ENCODE data around the gene ALCAM.

Gene ALCAM

DNA sequence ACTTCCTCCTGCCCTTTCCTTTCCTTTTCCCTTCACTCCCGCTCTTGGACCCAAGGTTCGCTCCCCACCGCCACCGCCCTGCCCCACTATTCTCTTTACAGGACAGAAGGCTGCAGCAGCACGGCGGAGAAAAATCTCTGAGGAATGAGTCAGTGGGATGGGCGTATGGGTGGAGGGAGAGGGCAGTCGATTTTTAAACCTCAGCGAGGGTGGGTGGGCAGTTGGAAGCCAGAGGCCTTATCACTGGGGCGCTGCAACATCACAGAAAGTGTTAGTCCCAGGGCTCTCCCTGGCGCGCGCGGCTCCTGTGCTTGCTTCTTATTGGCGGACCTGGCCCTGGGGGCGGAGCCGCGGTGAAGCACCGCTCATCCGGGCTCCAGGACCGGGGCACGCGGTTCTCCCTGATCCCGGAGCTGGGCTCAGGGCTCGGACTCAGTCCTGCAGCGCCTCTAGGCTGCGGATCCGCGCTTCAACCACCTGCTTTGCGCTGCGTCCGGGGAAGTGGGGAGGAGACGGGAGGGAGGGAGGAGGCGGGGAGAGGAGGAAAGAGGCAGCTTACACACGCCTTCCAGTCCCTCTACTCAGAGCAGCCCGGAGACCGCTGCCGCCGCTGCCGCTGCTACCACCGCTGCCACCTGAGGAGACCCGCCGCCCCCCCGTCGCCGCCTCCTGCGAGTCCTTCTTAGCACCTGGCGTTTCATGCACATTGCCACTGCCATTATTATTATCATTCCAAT, at the start of gene ALCAM:
TSS of gene ALCAM (plus strand) at position 584 of the 737 bp plus-strand sequence.
- DNase-seq (ENCODE audit: extremely low read depth in 1 of 2, low read depth in 1 of 2), result peak in 1 of 2 donors; percentile 61

DNA sequence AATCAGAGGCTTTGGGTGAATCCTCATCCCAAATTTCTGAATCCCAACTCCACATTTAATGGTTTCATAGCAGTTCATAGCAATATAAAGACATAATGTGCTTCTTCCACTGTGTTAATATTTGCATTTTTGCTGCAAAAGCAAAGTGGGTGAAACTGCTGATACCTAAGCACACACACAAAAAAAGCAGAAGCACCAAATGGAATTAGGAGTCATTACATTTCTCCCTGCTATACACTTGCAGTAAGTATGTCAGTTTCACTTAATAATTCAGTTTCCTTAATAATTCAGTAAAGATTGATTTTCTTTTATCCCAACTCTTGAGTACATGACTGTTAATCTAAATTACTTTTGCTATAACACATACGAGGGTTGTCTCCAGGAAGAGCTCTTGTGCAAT, 48.9 kb upstream of the ALCAM start:
- DNase-seq (ENCODE audit: extremely low read depth in 1 of 2, low read depth in 1 of 2), result no peak

DNA sequence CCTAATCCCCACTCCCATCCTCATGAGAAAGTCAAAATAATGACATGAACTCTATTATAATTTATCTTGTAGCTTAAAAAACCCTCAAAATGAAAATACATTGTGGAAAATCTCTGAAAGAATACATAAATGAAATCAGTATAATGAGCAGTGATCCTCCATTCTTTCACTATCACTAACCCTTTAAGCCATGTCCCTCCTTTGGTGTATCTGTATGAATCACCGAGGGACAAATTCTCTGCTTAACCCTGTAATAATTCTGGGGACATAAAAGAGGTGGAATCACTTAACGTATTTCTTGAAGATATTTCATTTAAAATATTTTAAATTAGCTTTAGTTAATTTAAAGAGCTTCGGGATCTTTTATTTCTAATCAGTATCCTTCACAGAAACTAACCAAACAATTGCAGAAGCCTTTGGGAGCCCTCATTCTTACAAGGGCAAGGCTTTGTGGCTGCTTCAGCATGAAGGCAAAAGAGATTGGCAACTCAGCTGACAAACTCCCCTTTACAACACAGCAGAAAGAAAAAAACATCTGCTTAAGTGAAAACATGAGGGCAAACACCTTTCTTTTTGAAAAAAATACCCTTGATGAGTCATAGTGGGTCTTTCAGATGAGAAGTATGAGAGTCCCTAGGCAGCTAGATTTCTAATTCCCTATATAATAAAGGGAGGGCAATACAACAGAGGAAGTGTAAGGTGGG, 44.0 kb upstream of the ALCAM start:
- no peak for DNase-seq (ENCODE audit: extremely low read depth in 1 of 2, low read depth in 1 of 2)

DNA sequence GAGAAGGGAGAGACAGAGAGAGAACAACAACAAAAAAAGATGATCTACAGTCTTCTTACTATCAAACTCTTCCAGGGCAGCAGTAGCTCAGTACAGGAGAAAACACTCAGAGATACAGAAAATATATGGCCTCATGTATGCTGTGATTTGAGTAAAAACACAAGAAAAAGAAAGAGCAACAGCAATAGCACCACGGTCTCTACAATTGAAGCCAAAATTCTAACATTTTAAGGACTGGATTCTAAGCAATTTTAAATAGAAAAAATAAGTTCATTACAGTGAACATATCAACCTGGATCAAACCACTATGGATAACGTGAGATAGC, 43.5 kb upstream of the ALCAM start:
- DNase-seq (ENCODE audit: extremely low read depth in 1 of 2, low read depth in 1 of 2), result no peak

DNA sequence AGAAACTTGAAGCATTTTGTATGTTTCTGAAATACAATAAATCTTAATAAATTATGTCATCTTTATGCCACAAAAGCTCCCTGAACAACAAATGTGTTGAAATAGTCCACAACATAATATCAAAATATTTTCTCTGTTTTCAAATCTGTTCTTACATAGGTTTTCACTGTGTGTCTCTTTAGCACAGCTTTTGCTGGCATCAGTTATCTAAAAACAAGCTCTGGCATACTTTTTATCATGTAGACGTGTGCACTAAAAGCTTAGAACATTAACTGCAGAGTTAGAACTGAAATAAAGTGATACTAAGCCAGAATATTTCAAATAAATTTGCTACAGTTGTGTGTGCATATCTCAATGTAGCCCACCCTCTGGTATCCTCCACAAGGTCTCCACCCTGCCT, 41.8 kb upstream of the ALCAM start:
- no peak for DNase-seq (ENCODE audit: extremely low read depth in 1 of 2, low read depth in 1 of 2)

DNA sequence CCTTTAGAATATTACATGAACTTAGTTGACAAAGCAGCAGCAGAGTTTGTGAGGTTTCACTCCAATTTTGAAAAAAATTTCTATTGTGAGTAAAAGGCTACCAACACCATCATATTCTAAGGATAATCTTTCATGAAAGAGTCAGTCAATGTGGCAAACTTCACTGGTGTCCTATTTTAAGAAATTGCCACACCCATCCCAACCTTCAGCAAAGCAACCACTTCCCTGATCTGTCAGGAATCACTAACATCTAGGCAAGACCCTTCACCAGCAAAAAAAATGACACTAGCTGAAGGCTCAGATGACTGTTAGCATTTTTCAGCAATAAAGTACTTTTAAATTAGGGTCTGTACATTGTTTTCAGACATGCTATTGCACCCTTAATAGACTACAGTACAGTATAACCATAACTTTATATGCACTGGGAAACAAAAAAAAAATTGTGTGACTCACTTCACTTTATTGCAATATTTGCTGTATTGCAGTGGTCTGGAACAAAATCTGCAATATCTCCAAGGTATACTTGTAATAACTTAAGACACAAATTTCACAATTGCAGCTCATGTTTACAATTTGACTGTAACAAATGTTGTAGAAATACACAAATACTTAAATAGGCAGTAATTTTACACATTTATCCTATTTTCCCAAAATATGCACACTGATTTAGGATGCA, 38.9 kb upstream of the ALCAM start:
- DNase-seq (ENCODE audit: extremely low read depth in 1 of 2, low read depth in 1 of 2), result no peak

DNA sequence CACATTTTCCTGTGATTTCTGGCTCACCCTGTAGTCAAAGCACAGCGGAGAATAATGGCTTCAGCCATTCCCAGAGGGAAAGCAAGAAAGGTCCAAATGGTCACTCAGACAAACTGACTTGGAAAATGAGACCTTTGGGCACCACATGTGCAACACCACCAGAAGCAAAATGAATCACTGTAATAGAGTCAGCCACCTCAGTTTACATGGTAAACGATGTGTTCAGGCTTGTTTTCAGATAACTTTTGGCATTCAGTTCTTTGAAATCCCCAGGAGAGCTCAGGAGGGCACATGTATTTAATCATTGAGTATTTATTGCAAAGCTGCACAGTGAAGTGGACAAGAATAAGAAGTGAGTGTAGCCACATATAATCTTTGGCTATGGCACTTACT, 38.4 kb upstream of the ALCAM start:
- no peak for DNase-seq (ENCODE audit: extremely low read depth in 1 of 2, low read depth in 1 of 2)

DNA sequence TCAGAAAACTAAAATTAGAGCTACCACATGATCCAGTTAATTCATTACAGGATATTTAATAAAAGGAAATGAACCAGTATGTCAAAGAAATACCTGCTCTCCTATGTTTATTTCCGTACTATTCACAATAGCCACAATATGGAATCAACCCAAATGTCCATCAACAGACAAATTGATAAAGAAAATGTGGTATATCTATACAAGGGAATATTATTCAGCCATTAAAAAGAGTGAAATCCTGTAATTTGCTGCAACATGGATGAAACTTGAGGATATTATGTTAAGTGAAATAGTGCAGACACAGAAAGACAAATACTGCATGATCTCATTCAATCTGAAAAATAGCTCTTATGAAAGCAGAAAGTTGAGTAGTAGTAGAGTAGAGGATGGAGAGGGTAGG, 33.7 kb upstream of the ALCAM start:
- DNase-seq (ENCODE audit: extremely low read depth in 1 of 2, low read depth in 1 of 2), result no peak

DNA sequence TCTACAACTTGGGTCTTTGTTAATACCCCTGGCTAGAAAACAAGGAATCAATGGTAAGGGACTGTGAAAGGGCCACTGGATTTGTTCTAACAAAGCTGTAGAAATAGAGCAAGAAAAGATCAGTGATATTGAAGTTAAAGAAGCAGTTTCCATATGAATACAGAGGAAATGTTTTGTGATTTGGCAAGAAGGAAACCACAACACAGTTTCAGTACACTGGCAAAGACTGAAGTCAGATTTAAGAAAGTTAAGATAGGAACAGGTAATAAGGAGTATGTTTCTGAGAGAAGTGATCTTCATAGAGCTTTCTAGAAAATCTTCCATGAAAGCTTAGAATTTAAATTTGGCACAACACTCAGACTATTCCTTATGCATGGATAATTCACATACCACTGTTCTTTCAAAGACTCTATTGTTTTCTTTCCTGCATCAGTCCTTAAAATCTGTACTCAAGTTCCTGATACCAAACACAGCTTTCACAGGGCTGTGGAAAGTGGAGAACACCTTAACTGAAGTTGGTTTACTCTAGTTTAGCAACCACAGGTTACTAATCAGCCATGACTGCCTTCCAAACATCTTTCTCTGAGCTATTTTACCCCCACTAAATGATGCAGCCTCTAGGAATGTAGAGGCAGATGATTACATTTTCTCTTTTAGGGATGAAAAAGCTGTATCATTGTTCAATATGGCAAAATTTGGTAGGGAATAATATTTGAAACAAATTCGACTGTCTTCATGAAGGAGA, 32.4 kb upstream of the ALCAM start:
- DNase-seq (ENCODE audit: extremely low read depth in 1 of 2, low read depth in 1 of 2), result no peak

DNA sequence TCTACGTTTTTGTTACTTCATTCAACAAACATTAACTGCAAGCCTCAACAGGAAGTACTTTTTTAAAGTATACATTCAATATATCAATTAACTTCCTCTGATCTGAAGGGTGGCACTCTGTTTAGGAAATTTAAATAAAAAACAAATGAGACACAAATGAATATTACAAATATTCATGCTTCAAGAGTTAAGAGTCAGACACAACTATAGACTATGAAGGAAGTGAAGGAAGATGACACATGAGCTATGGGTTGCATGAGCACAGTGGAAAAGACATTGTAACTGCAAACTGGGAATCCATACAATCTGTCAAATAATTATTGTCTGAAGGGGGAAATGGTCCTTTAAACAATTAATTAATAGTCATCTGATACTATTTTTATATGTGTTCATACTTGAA, 26.8 kb upstream of the ALCAM start:
- DNase-seq (ENCODE audit: extremely low read depth in 1 of 2, low read depth in 1 of 2), result no peak

DNA sequence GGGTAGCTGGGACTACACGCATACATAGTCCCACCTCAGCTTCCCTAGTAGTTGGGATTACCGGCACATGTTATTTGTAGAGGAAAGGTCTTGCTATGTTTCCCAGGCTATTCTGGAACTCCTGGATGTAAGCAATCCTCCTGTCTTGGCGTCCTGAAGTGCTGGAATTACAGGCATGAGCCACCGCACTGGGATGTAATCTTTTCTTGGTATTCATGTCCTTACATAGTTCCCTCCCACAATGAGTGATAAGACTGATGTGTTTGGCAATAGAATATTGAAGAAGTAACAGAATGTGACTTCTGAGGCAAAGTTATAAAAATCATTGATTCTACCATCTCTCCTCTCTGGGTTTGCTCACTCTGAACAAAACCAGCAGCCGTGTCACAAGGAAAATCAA, 22.7 kb upstream of the ALCAM start:
- no peak for DNase-seq (ENCODE audit: extremely low read depth in 1 of 2, low read depth in 1 of 2)

DNA sequence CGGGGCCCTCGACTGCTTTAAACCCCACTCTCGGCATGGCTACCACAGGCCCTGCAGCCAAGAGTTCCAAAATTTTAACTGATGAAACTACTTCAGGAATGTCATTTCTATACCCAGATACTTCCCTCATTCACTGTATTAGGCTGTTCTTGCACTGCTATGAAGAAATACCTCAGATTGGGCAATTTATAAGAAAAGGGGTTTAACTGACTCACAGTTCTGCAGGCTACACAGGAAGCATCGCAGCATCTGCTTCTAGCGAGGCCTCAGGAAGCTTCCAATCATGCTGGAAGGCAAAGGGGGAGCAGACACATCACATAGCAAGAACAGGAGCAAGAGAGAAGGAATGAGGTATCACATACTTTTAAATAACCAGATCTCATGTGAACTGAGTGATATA, 21.6 kb upstream of the ALCAM start:
- no peak for DNase-seq (ENCODE audit: extremely low read depth in 1 of 2, low read depth in 1 of 2)

DNA sequence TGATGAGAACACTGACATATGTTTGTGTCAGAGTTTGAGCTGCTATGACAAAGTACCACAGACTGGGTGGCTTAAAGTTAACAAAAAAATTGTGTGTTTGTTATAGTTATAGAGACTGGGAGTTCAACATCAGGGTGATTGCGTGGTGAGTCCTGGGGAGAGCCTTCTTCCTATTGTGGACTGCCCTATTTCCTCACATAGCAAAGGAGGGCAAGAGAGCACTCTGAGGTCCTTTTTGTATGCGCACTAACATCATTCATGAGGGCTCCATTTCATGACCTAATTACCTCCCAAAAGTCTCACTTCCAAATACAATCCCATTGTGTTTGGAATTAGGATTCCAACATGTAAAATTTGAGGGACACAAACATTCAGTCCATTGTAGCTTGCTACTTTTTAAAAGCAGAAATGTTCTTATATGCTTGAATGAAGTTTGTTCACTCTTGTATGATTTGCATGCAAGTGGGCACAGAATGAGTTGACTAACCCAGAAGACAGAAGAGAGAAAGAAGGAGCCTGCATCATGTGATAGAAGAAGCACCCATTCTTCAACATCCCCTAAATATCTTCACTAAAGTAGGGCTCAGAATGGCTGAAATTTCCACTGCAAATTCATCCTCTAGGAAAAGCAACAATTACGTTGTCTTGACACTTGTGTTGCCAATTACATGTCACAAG, 18.9 kb upstream of the ALCAM start:
- no peak for DNase-seq (ENCODE audit: extremely low read depth in 1 of 2, low read depth in 1 of 2)

DNA sequence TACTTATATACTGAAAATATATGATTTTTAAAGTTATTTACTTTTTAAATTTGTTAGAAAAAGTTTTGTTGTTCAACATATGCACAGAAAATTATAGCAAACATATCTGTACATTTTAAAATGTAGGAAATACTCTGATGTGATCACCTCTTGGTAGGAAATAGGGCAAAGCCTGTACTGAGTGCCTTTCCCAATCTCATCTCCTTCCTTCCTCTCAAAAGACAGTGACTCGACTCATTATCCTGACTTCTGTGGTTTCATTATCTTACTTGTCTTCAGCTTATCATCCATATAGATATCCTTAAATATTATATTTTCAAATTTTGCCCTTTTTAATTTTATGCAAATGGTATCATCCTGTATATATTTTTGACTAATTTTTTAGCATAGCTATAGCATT, 18.4 kb upstream of the ALCAM start:
- no peak for DNase-seq (ENCODE audit: extremely low read depth in 1 of 2, low read depth in 1 of 2)

DNA sequence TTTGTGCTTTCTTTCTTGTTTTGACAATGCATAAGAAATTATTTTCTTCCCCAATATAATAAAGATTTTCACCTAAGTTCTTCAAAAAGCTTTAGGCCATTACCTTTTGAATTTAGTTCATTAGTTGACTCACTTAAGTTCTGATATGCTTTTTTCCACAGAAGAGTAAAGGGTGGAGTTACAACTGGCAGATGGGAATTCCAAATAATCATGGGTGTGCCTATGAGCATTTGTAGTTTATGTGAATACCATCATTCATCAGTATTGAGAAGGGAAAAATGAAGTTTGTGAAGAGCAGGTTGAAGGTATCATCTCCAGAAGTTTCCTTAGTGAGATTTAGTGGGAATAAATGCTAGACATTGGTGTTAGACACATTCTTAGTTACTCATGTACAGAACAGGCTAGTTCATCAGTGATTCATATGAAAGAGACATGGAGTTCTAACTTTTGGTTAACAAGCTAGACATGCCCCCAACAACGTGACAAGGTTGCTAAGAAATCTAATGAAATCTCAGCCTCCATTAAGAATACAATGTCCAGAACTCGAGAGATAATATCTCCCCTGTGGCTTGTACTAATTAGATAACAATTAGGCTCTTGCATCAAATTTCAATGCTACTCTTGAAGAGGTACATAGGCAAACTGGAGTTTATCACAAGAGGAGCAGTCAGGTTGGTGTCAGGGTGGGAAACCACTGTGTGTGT, 16.9 kb upstream of the ALCAM start:
- no peak for DNase-seq (ENCODE audit: extremely low read depth in 1 of 2, low read depth in 1 of 2)

DNA sequence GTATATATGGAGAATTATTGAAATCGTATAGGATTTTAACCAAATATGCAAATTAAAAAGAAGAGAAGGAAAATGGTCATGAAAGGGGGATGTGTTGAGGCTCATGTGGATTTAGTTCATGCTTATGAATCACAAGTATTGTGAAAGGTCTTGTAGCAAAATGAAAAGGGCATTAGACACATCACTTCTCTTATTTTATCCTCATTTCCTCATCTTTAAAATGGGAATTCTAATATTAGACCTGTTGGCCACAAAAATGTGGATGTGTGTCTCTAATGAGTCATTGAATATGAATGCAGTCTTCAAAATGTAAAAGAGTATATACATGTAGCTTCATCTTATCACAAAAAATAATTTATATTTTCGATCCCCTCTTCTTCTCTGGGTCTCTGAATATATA, 14.9 kb upstream of the ALCAM start:
- no peak for DNase-seq (ENCODE audit: extremely low read depth in 1 of 2, low read depth in 1 of 2)

DNA sequence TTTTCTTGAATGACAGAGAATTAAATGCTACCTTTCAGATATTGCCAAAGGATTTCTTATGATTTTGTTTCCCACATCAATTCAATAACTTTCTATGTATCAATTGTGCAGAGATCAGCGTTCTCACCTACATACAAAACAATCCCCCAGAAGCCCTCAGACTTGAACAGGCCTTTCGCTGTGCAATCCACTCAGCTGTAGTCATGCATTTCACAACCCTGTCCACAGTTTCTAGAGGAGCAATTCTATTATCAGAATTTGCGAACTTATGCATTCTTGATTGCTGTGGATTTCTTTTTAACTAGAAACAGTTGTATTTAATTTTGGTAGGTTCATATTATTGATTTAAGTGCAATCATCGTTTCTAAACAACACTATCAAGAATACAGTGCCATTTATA, 13.7 kb upstream of the ALCAM start:
- DNase-seq (ENCODE audit: extremely low read depth in 1 of 2, low read depth in 1 of 2), result no peak

DNA sequence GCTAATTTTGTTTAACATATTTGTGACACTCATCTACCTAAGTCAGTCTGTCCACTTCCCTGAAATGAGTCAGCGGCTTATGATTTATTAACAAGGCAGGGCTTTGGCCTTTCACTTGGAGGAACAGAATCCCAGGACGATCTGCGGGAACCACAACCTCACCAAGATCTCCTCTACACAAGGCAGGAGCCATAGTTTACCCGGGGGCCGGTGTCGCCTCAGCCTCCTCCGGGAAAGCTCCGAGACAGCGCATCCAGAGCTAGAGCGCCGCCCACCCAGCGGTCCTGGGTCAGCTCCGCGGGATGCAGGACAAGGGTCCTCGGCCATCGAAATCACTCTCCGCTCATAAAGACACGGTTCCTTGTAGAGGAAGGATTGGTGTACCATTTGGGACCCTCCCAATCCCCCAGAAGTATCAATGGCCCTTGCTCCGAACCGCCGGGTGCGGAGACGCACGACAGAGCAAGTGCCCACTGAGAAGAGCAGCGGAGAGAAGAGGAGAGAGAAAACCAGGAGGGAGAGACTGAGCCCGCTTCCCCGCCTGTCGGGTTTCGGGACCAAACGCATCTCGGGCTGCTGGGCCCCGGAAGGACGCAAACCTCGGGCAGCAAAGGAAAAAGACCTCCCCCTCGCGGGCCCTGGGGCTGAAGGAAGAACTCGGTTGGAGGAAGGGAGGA, 13.1 kb upstream of the ALCAM start:
- DNase-seq (ENCODE audit: extremely low read depth in 1 of 2, low read depth in 1 of 2), result no peak

DNA sequence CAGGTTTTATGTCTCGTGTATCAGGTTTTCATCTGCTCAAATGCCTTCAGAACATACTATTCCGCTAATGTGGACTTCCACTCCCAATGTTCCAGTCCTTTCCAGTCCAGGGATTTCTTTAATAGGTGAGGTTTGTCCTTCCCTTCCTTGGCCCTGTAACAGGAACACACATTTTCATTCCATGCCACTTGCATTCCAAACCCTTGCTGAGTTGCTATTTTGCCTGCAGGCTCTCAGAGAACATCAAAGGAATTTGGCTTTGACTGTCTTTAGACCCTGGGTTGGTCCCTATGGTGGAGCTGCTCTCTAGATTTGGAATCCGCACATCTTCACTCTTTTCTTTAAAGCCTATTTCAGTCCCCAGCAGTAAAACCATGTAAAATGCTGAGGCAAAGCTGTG, 12.3 kb upstream of the ALCAM start:
- no peak for DNase-seq (ENCODE audit: extremely low read depth in 1 of 2, low read depth in 1 of 2)
